ENCODE measurements around the gene OTUD7B. TPM values are rescaled to one million over a fixed set of nuclear protein-coding genes. Genes with fewer than 3 reads are reported as not detected.
A peak's percentile ranks its signal among the peaks of the same experiment; 100 is the strongest.

OTUD7B gene
- total RNA-seq, 2 donors from 2014 or later = 18.9 to 26.4 TPM

DNA sequence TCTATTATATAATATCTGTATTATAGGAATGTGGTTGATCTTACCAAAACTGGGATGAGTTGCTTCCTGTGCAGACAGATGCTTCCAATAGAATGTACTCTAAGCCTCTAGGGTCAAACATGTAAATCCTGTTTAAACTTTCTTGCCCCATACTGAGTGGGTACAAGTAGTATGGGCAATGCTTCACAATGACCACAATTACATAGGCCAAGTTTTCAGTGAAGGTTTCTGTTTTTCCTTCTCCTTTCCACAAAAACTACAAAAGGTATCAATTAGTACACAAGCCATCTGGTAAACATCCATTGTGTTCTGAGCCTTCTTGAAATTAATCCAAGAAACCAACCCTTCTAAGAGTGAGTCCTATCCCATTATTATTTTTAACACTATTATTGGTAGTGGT is 16.8 kb downstream of the OTUD7B start:
- no peak for ATAC-seq
- Mint-ChIP-seq H3K4me1 (ENCODE audit: low read depth in 2 of 2) (peaks cover 24 to 34% of the 10 kb centered on the region in 2 donors), H3K9me3 (no peaks in the 10 kb centered on the region), H3K27ac (no peak overlapping the region), H3K4me3 (no peak overlapping the region), H3K36me3 (peaks cover 17% of the 10 kb centered on the region), H3K27me3 (no peaks in the 10 kb centered on the region)
- no peak for DNase-seq (ENCODE audit: low spot score)

DNA sequence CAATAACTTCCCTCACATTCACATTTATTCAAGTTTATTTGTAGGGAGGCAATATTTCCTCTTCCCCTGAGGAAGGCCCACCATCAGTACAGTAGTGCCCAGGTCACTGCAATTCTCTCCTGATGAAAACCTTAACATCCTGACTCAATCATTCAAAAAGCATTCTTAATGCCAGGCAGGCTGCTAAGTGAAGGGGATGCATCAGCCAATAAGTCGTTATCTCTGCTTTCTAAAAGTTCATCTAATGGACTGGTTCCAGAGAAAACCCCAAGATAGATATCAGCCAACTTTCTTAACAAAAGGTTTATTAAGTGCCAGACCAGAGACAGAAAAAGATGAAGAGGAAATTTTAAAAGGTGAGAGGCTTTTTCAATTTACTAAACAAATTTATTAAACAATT is 17.3 kb downstream of the OTUD7B start:
- H3K27ac Mint-ChIP-seq = no peak overlapping the region
- DNase-seq (ENCODE audit: low spot score) = no peak
- no peaks in the 10 kb centered on the region for H3K27me3 Mint-ChIP-seq
- no peak for ATAC-seq
- H3K36me3 Mint-ChIP-seq = peaks cover 17% of the 10 kb centered on the region
- peaks cover 20 to 28% of the 10 kb centered on the region in 2 donors for H3K4me1 Mint-ChIP-seq (ENCODE audit: low read depth in 2 of 2)
- H3K9me3 Mint-ChIP-seq = no peaks in the 10 kb centered on the region
- H3K4me3 Mint-ChIP-seq = no peak overlapping the region

DNA sequence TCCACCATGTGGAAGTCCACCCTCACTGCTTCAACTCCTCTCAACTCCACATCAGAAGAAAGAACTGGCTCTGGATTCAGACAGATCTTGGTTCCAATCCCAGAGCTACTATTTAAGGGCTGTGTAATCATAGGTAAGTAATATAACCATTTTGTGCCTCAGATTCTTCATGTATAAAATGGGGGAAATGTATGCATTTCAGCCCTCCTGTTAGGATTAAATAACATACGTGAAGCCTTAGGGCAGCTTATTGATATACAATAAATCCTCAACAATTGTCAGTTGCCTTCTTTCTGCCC is 23.3 kb downstream of the OTUD7B start:
- Mint-ChIP-seq H3K36me3 (peaks cover 6% of the 10 kb centered on the region), H3K9me3 (no peaks in the 10 kb centered on the region), H3K27ac (no peak overlapping the region), H3K4me1 (ENCODE audit: low read depth in 2 of 2) (peaks cover 17 to 26% of the 10 kb centered on the region in 2 donors), H3K27me3 (no peaks in the 10 kb centered on the region), H3K4me3 (no peak overlapping the region)
- DNase-seq (ENCODE audit: low spot score) (no peak), ATAC-seq (no peak)

DNA sequence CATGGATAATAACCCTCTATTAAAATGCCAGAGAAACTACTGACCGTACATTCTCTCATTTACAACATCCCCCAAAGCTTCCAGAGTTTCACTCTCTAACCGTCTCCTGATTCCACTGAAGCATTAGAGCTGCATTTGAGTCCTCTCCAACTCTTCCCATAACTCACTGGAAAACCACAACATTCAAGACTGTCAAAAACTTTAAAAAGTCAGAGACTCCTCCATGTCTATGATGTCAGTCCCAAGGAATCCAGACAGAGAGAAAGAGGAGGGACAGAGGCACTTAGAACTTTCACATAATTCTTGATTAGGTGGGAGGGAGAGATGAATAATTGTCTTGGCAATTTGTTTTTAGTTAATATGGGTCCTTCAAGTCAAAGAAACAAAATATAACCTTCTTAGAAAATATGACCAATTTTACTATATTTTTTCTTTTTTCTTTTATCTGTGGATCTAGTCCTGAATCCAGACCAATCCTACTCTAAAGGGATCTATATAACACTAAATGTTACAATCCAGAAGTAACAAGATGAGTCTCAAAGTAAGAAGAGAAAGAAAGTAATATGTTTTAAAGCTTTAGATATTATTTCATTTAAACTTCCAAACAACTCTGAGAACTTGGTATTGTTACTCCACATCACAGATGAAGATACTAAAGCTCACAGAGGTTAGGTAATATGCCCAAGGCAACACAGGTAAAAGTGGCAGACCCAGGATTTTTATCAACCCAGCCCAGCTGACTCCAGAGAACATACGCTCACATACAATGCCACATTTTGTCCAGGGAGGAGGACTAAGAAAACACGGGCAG is 23.8 kb downstream of the OTUD7B start:
- H3K4me1 Mint-ChIP-seq (ENCODE audit: low read depth in 2 of 2) = peaks cover 17 to 26% of the 10 kb centered on the region in 2 donors
- DNase-seq (ENCODE audit: low spot score) = no peak
- H3K27ac Mint-ChIP-seq = no peak overlapping the region
- no peak for ATAC-seq
- H3K36me3 Mint-ChIP-seq = peaks cover 6% of the 10 kb centered on the region
- H3K27me3 Mint-ChIP-seq = no peaks in the 10 kb centered on the region
- no peak overlapping the region for H3K4me3 Mint-ChIP-seq
- H3K9me3 Mint-ChIP-seq = no peaks in the 10 kb centered on the region

DNA sequence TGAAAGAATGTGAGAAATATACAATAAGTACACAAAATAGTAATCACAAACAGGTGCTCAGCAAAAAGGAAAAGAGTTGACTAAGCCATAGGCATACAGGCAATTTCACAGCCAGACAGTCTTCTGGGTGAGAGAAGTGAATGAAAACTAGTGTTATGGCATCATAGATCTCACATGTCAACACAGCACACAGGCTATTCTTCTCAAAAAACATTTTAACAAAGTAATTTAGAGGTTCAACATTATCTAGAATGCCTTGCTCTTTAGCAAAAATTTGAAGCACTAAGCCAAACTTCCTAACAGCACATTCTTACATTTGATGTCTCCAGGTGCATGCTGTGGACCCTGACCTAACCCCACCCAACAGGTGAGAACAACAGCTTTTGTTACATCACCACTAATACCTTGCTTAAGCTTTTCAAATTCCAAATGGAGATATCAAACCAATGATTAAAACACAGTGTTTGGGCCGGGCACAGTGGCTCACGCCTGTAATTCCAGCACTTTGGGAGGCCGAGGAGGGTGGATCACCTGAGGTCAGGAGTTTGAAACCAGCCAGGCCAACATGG is 30.5 kb downstream of the OTUD7B start:
- Mint-ChIP-seq H3K36me3 (peaks cover 11% of the 10 kb centered on the region), H3K4me1 (ENCODE audit: low read depth in 2 of 2) (peaks cover 23 to 26% of the 10 kb centered on the region in 2 donors), H3K4me3 (no peak overlapping the region), H3K27me3 (no peaks in the 10 kb centered on the region), H3K9me3 (no peaks in the 10 kb centered on the region), H3K27ac (no peak overlapping the region)
- DNase-seq (ENCODE audit: low spot score) (no peak), ATAC-seq (no peak)

DNA sequence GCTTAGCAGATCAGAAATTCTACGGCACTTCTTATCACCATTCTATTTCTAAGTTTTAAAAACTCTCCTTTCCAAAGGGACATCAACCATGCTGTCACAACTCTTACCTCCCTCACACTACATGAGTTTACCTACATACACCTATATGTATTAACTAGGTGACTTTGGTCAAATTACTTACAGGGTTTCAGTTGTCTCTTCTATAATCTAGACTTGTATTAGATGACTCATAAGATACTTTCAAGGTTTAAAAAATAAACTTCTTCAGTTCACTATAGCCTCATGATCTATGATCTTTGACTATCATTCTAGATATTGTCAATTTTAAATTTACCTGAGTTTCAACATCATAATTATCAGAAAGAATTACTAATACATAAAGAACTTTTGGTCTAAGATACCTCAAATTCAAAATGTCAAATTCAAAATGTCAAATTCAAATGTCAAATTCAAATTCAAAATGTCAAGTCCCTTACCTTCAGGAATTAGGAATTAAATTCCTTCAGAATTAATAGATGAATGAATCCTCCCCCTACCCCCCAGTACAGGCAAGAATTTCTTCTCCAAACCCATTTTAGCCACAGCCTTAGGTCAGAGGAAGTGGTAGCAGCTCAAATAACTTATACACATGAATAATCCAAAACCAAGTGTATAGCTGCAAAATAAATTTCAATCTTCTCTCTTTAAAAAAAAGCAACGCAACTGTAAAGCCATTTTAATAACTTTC is 31.1 kb downstream of the OTUD7B start:
- peaks cover 15% of the 10 kb centered on the region for H3K36me3 Mint-ChIP-seq

DNA sequence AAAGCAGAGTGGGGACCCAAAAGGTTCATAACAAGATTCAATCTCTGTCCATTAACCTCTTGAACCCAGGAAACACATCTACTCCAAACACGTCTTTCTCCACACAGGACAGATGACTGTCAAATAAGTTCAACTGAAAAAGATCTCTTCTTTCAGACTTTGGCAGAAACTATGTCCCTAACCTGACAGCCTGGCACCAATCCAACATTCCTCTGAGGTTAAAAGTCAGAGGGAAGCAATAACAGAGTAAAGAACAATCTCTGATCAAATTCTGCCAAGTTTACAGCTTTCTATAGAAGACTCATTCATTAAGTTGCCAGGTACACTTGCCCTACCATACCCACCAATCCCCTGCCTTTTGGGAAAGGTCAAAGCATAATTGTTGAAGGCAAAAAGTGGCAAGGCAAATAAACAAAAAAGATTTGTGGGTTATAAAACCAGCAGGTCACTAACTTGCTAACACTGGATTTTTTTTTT is 31.9 kb downstream of the OTUD7B start:
- Mint-ChIP-seq H3K9me3 (no peaks in the 10 kb centered on the region), H3K36me3 (peaks cover 20% of the 10 kb centered on the region), H3K27me3 (no peaks in the 10 kb centered on the region), H3K4me1 (ENCODE audit: low read depth in 2 of 2) (peaks cover 13 to 19% of the 10 kb centered on the region in 2 donors), H3K27ac (no peak overlapping the region), H3K4me3 (no peak overlapping the region)
- DNase-seq (ENCODE audit: low spot score) (no peak), ATAC-seq (no peak)

More for the DNA sequence above, 31.1 kb downstream of the OTUD7B start:
- Mint-ChIP-seq H3K27ac (no peak overlapping the region), H3K27me3 (no peaks in the 10 kb centered on the region), H3K9me3 (no peaks in the 10 kb centered on the region), H3K4me3 (no peak overlapping the region), H3K4me1 (ENCODE audit: low read depth in 2 of 2) (peaks cover 19 to 24% of the 10 kb centered on the region in 2 donors)
- ATAC-seq = no peak
- no peak for DNase-seq (ENCODE audit: low spot score)

DNA sequence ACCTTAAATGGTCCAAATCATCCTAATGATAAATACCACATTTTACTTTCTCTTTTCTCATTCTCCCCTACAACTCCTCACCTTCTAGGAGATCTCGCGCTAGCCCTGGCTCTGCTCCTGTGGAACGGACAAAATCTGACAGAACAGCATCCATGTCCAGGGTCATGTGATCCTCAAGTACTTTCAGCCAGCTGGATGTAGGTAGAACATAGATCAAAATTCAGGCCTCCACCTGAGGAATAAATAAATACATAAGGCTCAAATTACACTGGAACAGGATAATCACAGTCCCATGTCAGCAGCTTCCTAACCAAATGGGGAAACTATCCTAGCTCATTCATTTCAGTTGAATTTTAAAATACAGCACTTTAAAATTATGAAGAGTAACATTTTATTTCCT is 33.2 kb downstream of the OTUD7B start:
- Mint-ChIP-seq H3K36me3 (peaks cover 27% of the 10 kb centered on the region), H3K4me1 (ENCODE audit: low read depth in 2 of 2) (peaks cover 8 to 15% of the 10 kb centered on the region in 2 donors), H3K27me3 (no peaks in the 10 kb centered on the region), H3K4me3 (no peak overlapping the region), H3K9me3 (no peaks in the 10 kb centered on the region), H3K27ac (no peak overlapping the region)
- ATAC-seq = no peak
- no peak for DNase-seq (ENCODE audit: low spot score)

DNA sequence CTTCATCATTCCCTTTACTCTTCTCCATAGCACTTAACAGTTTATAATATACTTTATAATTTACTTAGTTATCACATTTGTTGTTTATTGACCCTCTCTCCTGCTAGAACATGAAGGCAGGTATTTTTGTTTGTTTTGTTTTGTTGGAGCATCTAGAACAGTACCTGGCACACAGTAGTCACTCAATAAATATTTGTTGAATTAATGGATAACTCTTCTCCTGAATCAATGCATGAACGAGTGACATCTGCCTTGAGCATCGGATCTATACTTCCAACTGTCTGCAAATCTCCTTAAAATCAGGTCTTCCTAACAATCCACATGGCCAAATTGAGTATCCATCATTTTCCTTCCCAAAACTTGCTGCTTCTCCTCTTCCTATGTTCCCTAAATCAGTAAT is 38.0 kb downstream of the OTUD7B start:
- Mint-ChIP-seq H3K27me3 (no peaks in the 10 kb centered on the region), H3K4me1 (ENCODE audit: low read depth in 2 of 2) (peaks cover 0 to 4% of the 10 kb centered on the region in 2 donors), H3K4me3 (no peak overlapping the region), H3K36me3 (peaks cover 27% of the 10 kb centered on the region), H3K9me3 (no peaks in the 10 kb centered on the region), H3K27ac (no peak overlapping the region)
- ATAC-seq (no peak), DNase-seq (ENCODE audit: low spot score) (no peak)

DNA sequence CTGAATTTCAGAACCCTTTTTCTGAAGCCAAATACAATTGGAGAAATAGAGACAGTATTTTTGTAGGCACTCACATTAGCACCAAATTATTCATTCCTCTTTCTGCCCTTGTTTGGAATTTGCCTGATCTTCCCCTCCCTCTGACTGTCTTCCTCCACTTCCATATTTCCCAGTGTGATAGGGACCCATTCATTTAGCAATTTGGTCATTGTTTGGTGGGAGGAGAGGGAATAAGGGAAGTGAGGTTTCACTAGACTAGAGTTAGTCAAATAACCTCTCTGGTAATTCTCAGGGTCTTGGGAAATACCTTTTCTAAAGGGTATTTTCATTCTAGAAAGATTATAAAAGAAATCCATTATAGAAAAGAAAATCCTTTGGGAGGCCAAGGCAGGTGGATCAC is 42.9 kb downstream of the OTUD7B start:
- peaks cover 7% of the 10 kb centered on the region for H3K36me3 Mint-ChIP-seq
- no peaks in the 10 kb centered on the region for H3K9me3 Mint-ChIP-seq
- no peak overlapping the region for H3K4me3 Mint-ChIP-seq
- DNase-seq (ENCODE audit: low spot score) = no peak
- ATAC-seq = no peak
- no peaks in the 10 kb centered on the region for H3K27me3 Mint-ChIP-seq
- H3K4me1 Mint-ChIP-seq (ENCODE audit: low read depth in 2 of 2) = peaks cover 0 to 3% of the 10 kb centered on the region in 2 donors
- no peak overlapping the region for H3K27ac Mint-ChIP-seq

DNA sequence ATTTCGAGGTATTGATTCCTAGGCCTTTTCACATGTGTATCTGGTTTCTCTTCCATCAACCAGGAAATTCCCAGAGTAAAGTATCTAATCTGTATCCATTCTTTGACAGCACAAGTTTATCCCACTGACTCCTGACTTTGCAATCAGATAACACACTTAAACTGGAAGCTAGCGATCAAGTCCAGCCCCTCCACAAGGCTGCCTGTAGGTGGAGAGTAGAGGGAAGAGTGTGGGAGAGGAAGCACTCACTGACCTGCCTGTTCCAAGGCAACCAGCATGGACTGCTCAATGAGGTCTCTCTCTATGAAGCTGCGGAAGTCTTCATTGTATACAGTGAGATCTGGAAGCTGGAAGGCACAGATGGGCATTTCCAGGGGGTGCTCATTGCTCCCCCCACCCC is 43.5 kb downstream of the OTUD7B start:
- peaks cover 0 to 7% of the 10 kb centered on the region in 2 donors for H3K4me1 Mint-ChIP-seq (ENCODE audit: low read depth in 2 of 2)
- no peaks in the 10 kb centered on the region for H3K27me3 Mint-ChIP-seq
- H3K27ac Mint-ChIP-seq = no peak overlapping the region
- no peak overlapping the region for H3K4me3 Mint-ChIP-seq
- no peak for ATAC-seq
- peaks cover 6% of the 10 kb centered on the region for H3K36me3 Mint-ChIP-seq
- no peak for DNase-seq (ENCODE audit: low spot score)
- H3K9me3 Mint-ChIP-seq = no peaks in the 10 kb centered on the region

DNA sequence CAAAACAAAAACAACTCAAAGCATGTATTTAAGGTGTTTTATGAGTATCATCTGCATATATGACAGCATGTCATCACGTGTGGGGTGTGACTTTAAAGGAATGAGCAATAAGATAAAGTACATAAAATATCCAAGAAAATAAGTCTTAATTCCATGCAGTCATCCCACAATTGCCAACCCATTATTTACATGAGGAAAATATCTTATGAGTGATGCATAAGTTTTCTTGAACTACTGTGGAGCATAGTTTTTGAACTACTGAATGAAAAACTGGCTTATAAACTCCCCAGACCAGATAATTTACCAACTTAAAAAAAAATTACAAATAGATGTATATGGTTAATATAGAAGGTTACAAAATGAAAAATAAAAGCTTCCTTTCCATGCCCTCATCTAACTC is 44.1 kb downstream of the OTUD7B start:
- DNase-seq (ENCODE audit: low spot score) = no peak
- Mint-ChIP-seq H3K36me3 (peaks cover 7% of the 10 kb centered on the region), H3K27ac (no peak overlapping the region), H3K9me3 (no peaks in the 10 kb centered on the region), H3K4me1 (ENCODE audit: low read depth in 2 of 2) (peaks cover 0 to 9% of the 10 kb centered on the region in 2 donors), H3K4me3 (no peak overlapping the region), H3K27me3 (no peaks in the 10 kb centered on the region)
- ATAC-seq = no peak

DNA sequence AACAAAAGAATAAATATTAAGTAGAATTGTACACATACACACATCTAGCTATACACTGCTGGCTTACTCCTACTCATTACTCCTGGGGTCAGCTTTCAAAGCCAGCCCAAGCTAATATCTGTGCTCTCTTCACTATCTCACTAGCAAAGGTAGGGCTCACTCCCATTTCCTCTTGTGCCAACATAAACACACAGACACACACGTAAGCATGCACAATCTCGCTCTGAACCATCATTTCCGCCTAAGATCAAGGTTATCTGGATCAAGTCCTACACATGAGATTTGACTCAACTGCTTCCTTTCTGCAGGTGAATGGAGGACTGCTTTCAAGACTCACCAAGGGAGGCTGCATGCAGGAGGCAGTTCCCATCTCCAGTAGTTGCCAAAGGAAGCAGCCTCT is 45.1 kb downstream of the OTUD7B start:
- Mint-ChIP-seq H3K27me3 (no peaks in the 10 kb centered on the region), H3K27ac (peak overlapping the region in 1 of 2 donors; percentile 12), H3K36me3 (peaks cover 16% of the 10 kb centered on the region), H3K4me1 (ENCODE audit: low read depth in 2 of 2) (peaks cover 0 to 11% of the 10 kb centered on the region in 2 donors), H3K9me3 (no peaks in the 10 kb centered on the region), H3K4me3 (no peak overlapping the region)
- ATAC-seq = no peak
- no peak for DNase-seq (ENCODE audit: low spot score)

DNA sequence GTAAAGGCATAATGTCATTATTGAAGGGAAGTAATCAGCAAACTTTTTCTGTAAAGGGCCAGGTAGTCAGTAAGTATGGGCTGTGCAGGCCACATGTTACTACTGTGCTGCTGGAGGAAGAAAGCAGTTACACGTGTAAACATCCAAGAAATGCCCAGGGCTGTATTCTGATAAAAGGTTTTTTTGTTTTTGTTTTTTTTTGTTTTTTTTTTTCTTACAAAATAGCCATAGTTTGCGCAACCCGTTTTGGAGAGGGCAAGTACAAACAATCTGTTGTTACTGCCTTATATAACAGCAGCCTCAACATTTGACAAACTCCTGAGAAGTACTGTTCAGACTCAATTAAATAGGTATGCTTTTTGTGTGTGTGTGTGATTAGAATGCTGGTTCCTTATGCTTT is 47.2 kb downstream of the OTUD7B start:
- Mint-ChIP-seq H3K4me3 (no peak overlapping the region), H3K27me3 (no peaks in the 10 kb centered on the region), H3K4me1 (ENCODE audit: low read depth in 2 of 2) (peaks cover 0 to 11% of the 10 kb centered on the region in 2 donors), H3K36me3 (peaks cover 28% of the 10 kb centered on the region), H3K9me3 (no peaks in the 10 kb centered on the region), H3K27ac (no peak overlapping the region)
- no peak for DNase-seq (ENCODE audit: low spot score)
- no peak for ATAC-seq

Data from natural killer cell treated with Interleukin-12 subunit alpha and Interleukin-12 subunit beta and Interleukin-15 and Interleukin-18, amount 100 ng/mL, for 72 hours (primary cell).